Measurements from ENCODE around the gene LRP1B. TPM values are rescaled to one million over a fixed set of nuclear protein-coding genes. Genes with fewer than 3 reads are reported as not detected.

LRP1B gene
- total and polyA plus RNA-seq, 2 of the 8 experiments (the other 6 are each of a cell fraction or from before 2014, with no cell fraction given), result 0.03 TPM; not detected in 1

DNA sequence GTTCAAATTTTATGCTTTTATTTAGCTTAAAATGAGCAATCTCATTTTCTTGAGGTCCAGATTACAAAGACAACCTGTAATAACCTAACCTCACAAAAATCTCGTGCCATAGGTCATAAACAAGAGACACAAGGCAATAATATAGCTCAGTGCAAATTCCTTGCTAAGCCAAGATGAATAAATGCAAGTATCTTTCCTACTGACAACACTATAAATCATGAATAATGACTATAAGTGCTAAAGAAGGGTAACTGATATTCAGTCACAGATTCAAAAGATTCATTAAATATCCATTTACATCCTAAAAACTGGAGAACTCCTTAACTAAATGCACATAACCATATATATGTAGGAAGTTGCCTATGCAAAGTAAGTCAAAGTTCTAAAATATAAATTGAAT, 1641.6 kb downstream of the LRP1B start:
- Histone ChIP-seq H4K91ac (replicated peaks; ENCODE audit: insufficient read length, low read length) (no peak overlapping the region), H3K14ac (ENCODE audit: insufficient read length) (no peak overlapping the region), H3K79me1 (ENCODE audit: low read depth, low read length) (no peaks in the 10 kb centered on the region), H3K23me2 (ENCODE audit: low read depth, low read length) (no peaks in the 10 kb centered on the region; the same call in 1 of the 2 replicates), H3K36me3 (ENCODE audit: control insufficient read depth in 2 of 4, insufficient read depth in 4 of 4, low read length in 3 of 4) (no peaks in the 10 kb centered on the region), H3K18ac (ENCODE audit: extremely low read depth, low read length) (no peak overlapping the region), H3K79me2 (ENCODE audit: control insufficient read depth in 1 of 2, insufficient read depth in 2 of 2, low read length in 2 of 2) (no peaks in the 10 kb centered on the region), H2BK5ac (ENCODE audit: low read depth, low read length) (no peak overlapping the region), H4K8ac (ENCODE audit: extremely low read depth, insufficient read depth, low read length) (no peak overlapping the region), H3K9me3 (ENCODE audit: insufficient read depth in 2 of 2, low read depth in 1 of 2, low read length in 1 of 2) (no peaks in the 10 kb centered on the region), H3K27ac (ENCODE audit: low read depth, low read length) (no peak overlapping the region), H3K4me2 (ENCODE audit: insufficient read depth in 1 of 2, low read depth in 2 of 2, low read length in 2 of 2) (no peak overlapping the region), H2BK20ac (ENCODE audit: low read length) (no peak overlapping the region), H3K4ac (replicated peaks; ENCODE audit: insufficient read length, low read depth, low read length) (no peak overlapping the region), H2AK5ac (ENCODE audit: low read depth, low read length) (no peak overlapping the region), H3K4me1 (replicated peaks in 1 of 4; ENCODE audit: control insufficient read depth in 3 of 4, insufficient read depth in 4 of 4, low read length in 3 of 4) (no peaks in the 10 kb centered on the region), H3K4me3 (ENCODE audit: extremely low read depth in 1 of 4, insufficient read depth in 2 of 4, low read depth in 3 of 4, low read length in 4 of 4) (no peak overlapping the region), H3K27me3 (replicated peaks in 1 of 4; ENCODE audit: control insufficient read depth in 3 of 4, extremely low read depth in 1 of 4, insufficient read depth in 3 of 4, low read length in 3 of 4) (no peaks in the 10 kb centered on the region), H2BK120ac (replicated peaks; ENCODE audit: low read depth, low read length) (no peak overlapping the region), H4K5ac (ENCODE audit: insufficient read length, low read depth, low read length) (no peak overlapping the region), H4K20me1 (replicated peaks in 1 of 2; ENCODE audit: control insufficient read depth in 1 of 2, insufficient read depth in 2 of 2, low read length in 2 of 2) (no peaks in the 10 kb centered on the region), H2AFZ (ENCODE audit: low read length) (no peak overlapping the region), H3K9ac (replicated peaks in 1 of 4; ENCODE audit: extremely low read depth in 1 of 4, low read depth in 3 of 4, low read length in 3 of 4) (no peak overlapping the region), H2BK12ac (ENCODE audit: low read depth, low read length) (no peak overlapping the region), H3K56ac (replicated peaks; ENCODE audit: insufficient read length, low read depth, low read length) (no peak overlapping the region), H3K23ac (ENCODE audit: insufficient read length) (no peak overlapping the region), H2BK15ac (ENCODE audit: low read length) (no peak overlapping the region)
- POLR2A ChIA-PET (ENCODE audit: partially characterized antibody), result no interaction called here
- DNase-seq (ENCODE audit: low read depth in 1 of 2, low spot score in 2 of 2) (no peak), FAIRE-seq (no peak)
- 81% methylated on average over 1 of the region's 1 CpG; no CpG with 5 or more reads in 1 of the 2 experiments for WGBS, 2 experiments (ENCODE audit: extremely low coverage in 1 of 2, insufficient coverage in 1 of 2, insufficient read length in 1 of 2, insufficient replicate concordance in 2 of 2, low coverage in 1 of 2, low lambda C conversion rate in 2 of 2, missing lambda C conversion rate in 1 of 2)
- CTCF ChIA-PET (ENCODE audit: partially characterized antibody), result interaction anchor here (1.8 kb wide), 1 partner anchor 97 kb away, joined by 8 read pairs; no protein-coding TSS in a partner anchor
- TF ChIP-seq CBX8 (IDR thresholded peaks at IDR 0.05; ENCODE audit: borderline replicate concordance, low read depth, low read length), result no peak

Measured in H1 (cell line).